ENCODE results near the gene CYP3A4.
"Not testable (repeated sequence)": the region's sequence is repeated elsewhere in the genome, so short reads cannot be mapped to it uniquely, and the experiment has no call there.

The CYP3A4 gene

GRCh38 chr7:99752356-99752755 lies 31.6 kb downstream of the CYP3A4 start:
- no peak for DNase-seq (ENCODE audit: low read depth, low spot score)

GRCh38 chr7:99751322-99752052 lies 32.5 kb downstream of the CYP3A4 start:
- DNase-seq (ENCODE audit: low read depth, low spot score), result not testable (repeated sequence)

- DNase-seq (ENCODE audit: low read depth, low spot score), result no peak
Measured at GRCh38 chr7:99748846-99749579, 35.0 kb downstream of the CYP3A4 start.

GRCh38 chr7:99746915-99747314 lies 37.1 kb downstream of the CYP3A4 start:
- DNase-seq (ENCODE audit: low read depth, low spot score), result not testable (repeated sequence)

- not testable (repeated sequence) for DNase-seq (ENCODE audit: low read depth, low spot score)
Measured at GRCh38 chr7:99745395-99745794, 38.6 kb downstream of the CYP3A4 start.

GRCh38 chr7:99742737-99743394 lies 41.1 kb downstream of the CYP3A4 start:
- DNase-seq (ENCODE audit: low read depth, low spot score), result no peak

- DNase-seq (ENCODE audit: low read depth, low spot score), result no peak
Measured at GRCh38 chr7:99741441-99741795, 42.6 kb downstream of the CYP3A4 start.

- DNase-seq (ENCODE audit: low read depth, low spot score), result no peak
Measured at GRCh38 chr7:99740573-99741440, 43.2 kb downstream of the CYP3A4 start.

GRCh38 chr7:99739699-99740572 lies 44.0 kb downstream of the CYP3A4 start:
- DNase-seq (ENCODE audit: low read depth, low spot score), result no peak

GRCh38 chr7:99737726-99738125 lies 46.3 kb downstream of the CYP3A4 start:
- DNase-seq (ENCODE audit: low read depth, low spot score), result no peak

- not testable (repeated sequence) for DNase-seq (ENCODE audit: low read depth, low spot score)
Measured at GRCh38 chr7:99736667-99737066, 47.3 kb downstream of the CYP3A4 start.

GRCh38 chr7:99734987-99735386 lies 49.0 kb downstream of the CYP3A4 start, which contains the start of gene CYP3A7:
TSS of gene CYP3A7 (minus strand) at chr7:99735196. CDS start at chr7:99735093, 103 bp downstream.
- DNase-seq (ENCODE audit: low read depth, low spot score), result no peak

- no peak for DNase-seq (ENCODE audit: low read depth, low spot score)
Measured at GRCh38 chr7:99733448-99733847, 50.5 kb downstream of the CYP3A4 start.

GRCh38 chr7:99733003-99733402 lies 51.0 kb downstream of the CYP3A4 start:
- no peak for DNase-seq (ENCODE audit: low read depth, low spot score)

GRCh38 chr7:99731638-99732374 lies 52.2 kb downstream of the CYP3A4 start:
- DNase-seq (ENCODE audit: low read depth, low spot score), result no peak

- DNase-seq (ENCODE audit: low read depth, low spot score), result no peak
Measured at GRCh38 chr7:99730992-99731391, 53.0 kb downstream of the CYP3A4 start.

GRCh38 chr7:99730238-99730810 lies 53.7 kb downstream of the CYP3A4 start:
- no peak for DNase-seq (ENCODE audit: low read depth, low spot score)

GRCh38 chr7:99729486-99730237 lies 54.3 kb downstream of the CYP3A4 start:
- no peak for DNase-seq (ENCODE audit: low read depth, low spot score)

GRCh38 chr7:99728615-99729014 lies 55.4 kb downstream of the CYP3A4 start:
- DNase-seq (ENCODE audit: low read depth, low spot score), result no peak

Data from activated naive CD8-positive, alpha-beta T cell treated with anti-CD3 and anti-CD28 coated beads, Interleukin-2, amount 50 U/mL, for 16 hours (primary cell).